SH-SY5Y (cell line): ENCODE measurements around the gene IGHMBP2.

Experiments
- GATA2 ChIP-seq: IDR thresholded peaks from 2 replicates; pipeline ENCODE4 v1.6.1; 2011; ENCODE audit warnings: mild to moderate bottlenecking, low read depth, low read length
- GATA3 ChIP-seq: IDR thresholded peaks from 2 replicates; pipeline ENCODE4 v1.6.1; 2011; ENCODE audit warnings: low read depth, mild to moderate bottlenecking, low read length, moderate library complexity

IGHMBP2 gene

DNA sequence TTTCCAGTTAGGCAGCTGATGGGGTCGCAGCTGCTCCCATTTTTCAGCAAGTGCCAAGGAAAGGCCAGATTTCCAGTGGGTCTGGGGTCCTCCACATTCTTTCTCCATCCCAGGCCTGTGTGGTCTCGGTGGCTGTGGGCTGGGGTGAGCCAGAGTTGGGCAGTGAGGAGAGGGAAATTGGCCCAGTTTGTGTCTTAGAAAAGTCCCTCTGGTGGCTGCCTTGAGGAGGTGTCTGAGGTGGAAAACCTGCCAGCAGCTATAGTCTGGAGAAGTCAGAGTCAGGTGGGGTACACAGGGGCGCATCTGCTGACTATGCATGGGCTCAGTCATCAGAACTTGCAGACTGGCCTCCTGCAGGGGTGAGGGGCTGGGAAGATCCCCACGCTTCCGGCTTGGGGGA is 46.6 kb downstream of the IGHMBP2 start:
- TF ChIP-seq GATA3, result no peak
- TF ChIP-seq GATA2, result no peak

- TF ChIP-seq GATA3 (no peak), GATA2 (no peak)
These were observed 47.1 kb downstream of the IGHMBP2 start for GRCh38 chr11:68950762-68951161.

DNA sequence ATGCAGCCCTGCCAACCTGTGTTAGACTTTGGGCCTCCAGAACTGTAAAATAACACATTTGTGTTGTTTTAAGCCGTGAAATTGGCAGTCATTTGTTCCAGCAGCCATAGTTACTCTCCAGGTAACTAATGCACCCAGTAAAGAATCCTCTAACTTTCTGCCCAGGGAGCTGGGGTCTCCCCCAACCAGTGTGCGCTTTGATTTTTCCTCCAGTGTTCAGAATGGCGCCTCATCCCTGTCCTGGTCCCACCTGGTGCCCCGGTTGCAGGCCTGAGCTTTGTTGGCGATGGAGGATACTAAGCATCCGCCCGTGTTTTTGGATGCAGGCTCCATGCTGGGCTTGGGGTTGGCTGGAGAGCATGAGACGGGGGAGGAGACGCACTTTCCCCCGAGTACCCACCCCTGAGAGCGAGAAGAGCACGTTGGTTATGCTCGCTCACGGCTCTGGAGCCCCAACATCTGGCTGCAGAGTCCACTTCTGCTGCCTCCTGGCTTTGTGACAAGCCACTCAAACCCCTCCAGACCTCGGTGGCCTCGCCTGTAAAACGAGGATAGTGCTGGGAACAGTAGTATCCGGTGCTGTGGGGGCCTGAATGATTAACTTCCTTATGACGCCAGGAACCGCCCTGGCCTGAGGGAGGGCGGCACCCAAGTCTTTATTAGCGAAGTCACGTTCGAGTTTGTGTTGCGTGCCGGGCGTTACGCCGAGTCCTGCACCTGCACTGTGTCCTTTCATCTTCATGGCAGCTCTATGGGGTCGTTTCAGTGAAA is 51.3 kb downstream of the IGHMBP2 start:
- TF ChIP-seq GATA3 (no peak), GATA2 (no peak)

- TF ChIP-seq GATA2 (no peak), GATA3 (no peak)
These were observed 51.9 kb downstream of the IGHMBP2 start for GRCh38 chr11:68955607-68955958.

DNA sequence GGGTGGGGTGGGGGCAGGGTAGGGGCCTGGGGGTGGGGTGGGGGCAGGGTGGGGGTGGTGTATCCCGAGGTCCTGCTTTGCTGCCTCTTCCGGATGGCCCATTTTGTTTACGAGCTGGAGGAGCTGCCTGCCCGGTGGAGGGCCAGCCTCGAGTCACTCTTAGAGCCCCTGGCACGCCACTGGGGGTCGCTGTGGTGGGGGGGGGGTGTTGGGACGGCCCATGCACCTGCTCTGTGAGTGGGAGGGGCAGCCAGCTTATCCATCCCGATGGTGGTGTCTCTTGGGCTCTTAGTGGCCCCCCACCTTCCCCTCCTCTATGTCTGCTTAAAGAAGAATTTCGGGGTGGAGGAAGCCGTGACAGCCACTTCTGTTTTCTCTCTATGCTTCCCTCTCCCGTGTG is 52.5 kb downstream of the IGHMBP2 start:
- TF ChIP-seq GATA2, result no peak

DNA sequence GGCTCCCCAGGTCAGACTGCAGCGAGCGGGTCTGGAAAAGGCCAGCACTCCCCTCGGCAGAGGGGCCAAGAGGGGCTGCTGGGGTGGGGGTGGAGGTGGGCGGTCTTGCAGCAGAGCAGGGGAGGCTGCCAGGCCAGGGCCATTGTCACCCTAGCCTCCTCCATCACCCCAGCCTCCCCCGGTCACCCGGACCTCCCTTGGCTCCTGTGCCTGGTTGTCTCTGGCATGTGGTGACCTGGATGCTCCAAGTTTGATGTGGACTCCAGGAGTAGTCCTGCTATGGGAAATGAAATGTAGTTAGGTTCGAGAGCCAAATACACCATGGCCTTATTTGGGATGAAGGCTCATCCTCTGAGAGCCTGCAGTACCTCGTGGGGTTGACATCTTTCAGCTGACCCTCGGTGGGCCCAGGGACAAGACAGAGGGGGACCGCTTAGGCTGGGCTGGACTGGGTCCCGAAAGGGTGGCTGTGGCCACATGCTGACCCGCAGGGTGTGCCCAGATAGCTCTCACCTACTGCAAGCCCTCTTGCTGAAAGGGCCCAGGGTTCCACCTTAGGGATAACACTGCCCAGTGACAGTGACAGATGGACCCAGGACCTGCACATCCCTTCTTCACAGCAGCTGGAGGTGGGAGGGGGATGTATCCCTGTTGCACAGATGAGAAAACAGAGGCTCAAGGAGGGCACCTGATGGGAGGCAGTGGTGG is 53.0 kb downstream of the IGHMBP2 start:
- no peak for TF ChIP-seq GATA2

- no peak for TF ChIP-seq GATA2
- TF ChIP-seq GATA3, result no peak
These were observed 54.5 kb downstream of the IGHMBP2 start for GRCh38 chr11:68958211-68958610.

DNA sequence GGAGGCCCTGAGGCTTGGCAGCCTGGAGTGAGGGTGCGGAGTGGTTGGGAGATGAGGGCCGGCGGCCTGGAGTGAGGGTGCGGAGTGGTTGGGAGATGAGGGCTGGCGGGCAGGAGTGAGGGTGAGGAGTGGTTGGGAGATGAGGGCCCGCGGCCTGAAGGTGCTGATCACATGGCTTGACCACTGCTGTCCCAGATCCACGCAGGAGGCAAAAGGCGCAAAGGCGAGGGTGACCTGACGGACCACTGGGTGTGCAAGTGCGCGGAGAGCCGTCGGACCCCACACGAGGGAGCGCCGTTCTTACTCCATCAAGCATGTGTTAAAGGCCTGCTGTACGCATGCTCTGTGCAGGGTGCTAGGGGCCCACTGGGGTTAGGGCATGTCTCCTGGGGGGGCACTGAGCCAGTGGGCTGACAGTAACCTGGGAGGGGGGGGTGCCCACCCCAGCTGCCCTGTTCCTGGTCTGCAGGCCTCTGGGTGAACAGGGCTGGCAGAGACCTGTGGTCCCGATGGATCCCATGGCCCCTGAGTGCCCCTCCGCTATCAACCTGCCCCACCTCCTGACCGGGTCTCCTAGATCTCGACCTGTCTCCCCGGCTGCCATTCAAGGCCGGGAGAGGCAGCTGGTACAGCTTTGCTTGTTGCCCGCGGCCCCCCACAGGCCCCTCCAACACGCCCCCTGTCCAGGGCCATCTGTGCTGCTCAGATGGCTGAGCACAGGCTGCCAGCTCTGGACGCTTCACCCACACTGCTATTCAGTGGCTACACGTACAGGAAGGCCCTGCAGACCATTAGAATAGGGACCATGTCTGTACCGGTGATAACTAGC is 56.0 kb downstream of the IGHMBP2 start:
- no peak for TF ChIP-seq GATA3
- TF ChIP-seq GATA2, result no peak

- no peak for TF ChIP-seq GATA3
- no peak for TF ChIP-seq GATA2
These were observed 56.8 kb downstream of the IGHMBP2 start for GRCh38 chr11:68960294-68961071.

DNA sequence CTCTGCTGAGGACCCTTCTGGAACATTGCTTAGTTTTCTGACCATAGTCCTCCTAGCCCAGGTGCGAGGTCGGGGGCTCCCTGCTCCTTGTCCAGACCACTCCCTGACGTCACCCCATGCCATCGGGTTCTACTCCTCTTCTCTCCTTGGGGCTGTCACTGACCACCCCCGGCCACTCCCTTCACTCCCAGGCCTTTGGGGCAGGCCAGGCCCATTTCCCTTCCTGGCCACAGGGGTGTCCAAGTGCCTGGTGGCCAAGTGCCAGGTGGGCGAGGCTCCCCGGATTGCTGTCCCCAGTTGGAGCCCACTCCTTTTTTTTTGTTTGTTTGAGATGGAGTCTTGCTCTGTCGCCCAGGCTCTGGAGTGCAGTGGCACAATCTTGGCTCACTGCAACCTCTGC is 57.6 kb downstream of the IGHMBP2 start:
- no peak for TF ChIP-seq GATA2

DNA sequence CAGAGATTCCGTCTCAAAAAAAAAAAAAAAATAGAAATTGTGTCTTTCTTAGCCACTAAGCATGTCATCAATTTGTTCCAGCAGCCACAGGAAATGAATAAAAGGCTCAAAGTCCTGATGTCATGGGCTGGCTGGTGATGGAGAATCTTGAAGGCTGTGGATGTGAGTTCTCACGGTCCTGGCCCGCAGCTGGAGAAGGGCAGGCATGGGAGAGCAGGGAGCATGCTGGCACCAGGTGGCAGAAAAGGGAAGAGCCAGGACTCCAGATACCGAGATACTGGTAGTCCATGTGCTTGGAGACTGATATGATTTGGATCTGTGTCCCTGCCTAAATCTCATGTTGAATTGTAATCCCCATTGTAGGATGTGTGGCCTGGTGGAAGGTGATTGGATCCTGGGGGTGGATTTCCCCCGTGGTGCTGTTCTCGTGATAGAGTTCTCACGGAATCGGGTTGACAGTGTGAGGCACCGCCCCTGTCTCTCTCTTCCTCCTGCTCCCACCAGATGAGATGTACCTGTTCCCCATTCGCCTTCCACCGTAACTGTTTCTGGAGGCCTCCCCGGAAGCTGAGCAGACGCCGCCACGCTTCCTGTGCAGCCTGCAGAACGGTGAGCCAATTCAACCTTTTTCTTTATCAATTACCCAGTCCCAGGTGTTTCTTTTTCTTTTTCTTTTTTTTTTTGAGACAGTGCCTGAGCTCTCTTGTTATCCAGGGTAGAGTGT is 59.0 kb downstream of the IGHMBP2 start:
- TF ChIP-seq GATA3 (no peak), GATA2 (no peak)

DNA sequence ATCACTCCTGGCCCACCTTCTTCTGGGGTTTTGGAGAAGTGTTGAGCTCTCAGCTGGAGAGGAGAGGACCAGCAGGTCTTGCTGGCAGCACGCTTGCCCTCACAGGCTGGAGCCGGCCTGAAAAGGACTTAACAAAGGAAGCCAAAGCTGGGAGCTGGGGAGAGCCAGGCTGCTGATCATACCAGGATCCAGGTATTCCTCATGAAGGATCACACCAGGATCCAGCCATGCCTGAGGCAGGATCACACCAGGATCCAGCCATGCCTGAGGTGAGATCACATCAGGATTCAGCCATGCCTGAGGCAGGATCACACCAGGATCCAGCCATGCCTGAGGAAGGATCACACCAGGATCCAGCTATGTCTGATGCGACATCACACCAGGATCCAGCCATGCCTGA is 60.1 kb downstream of the IGHMBP2 start:
- TF ChIP-seq GATA2 (no peak), GATA3 (no peak)
